SKM-1 treated with dmso at 0.1 percent for 144 hours (cell line): ENCODE results near the gene DARS1.
A peak's percentile ranks its signal among the peaks of the same experiment; 100 is the strongest.
"Not testable (repeated sequence)": the region's sequence is repeated elsewhere in the genome, so short reads cannot be mapped to it uniquely, and the experiment has no call there.

Source experiments
- DNase-seq: peaks from one replicate; lab custom pipeline; 2025; ENCODE audit not compliant: unreplicated experiment; lab: John Stamatoyannopoulos, UW

Gene DARS1

GRCh38 chr2:135890835-135891234, 94.6 kb downstream of the DARS1 start:
- peak; percentile 12 for DNase-seq

- DNase-seq, result no peak
These were observed 95.3 kb downstream of the DARS1 start for GRCh38 chr2:135890149-135890548.

GRCh38 chr2:135888587-135888986, 96.8 kb downstream of the DARS1 start:
- DNase-seq, result not testable (repeated sequence)

- no peak for DNase-seq
These were observed 99.7 kb downstream of the DARS1 start for GRCh38 chr2:135885709-135886108.

GRCh38 chr2:135882415-135882814, 103.0 kb downstream of the DARS1 start:
- DNase-seq, result no peak

GRCh38 chr2:135876770-135877169, 108.7 kb downstream of the DARS1 start:
- DNase-seq, result not testable (repeated sequence)

GRCh38 chr2:135876066-135876711, 109.2 kb downstream of the DARS1 start, which contains the start of gene MCM6:
TSS of gene MCM6 (minus strand) at chr2:135876443. CDS start at chr2:135876365, 78 bp downstream.
- peak; percentile 97 for DNase-seq

GRCh38 chr2:135875491-135876065, 109.8 kb downstream of the DARS1 start:
- peak; percentile 32 for DNase-seq

- DNase-seq, result no peak
These were observed 110.6 kb downstream of the DARS1 start for GRCh38 chr2:135874777-135875365.

- DNase-seq, result no peak
These were observed 114.9 kb downstream of the DARS1 start for GRCh38 chr2:135870571-135870970.

GRCh38 chr2:135863233-135863632, 122.2 kb downstream of the DARS1 start:
- DNase-seq, result no peak

- DNase-seq, result no peak
These were observed 122.7 kb downstream of the DARS1 start for GRCh38 chr2:135862718-135863117.
